NCI-H146 treated with DMSO at 0.1 percent for 48 hours (cell line): ENCODE results near the gene FRYL.
"Not testable (repeated sequence)": the region's sequence is repeated elsewhere in the genome, so short reads cannot be mapped to it uniquely, and the experiment has no call there.

ENCODE experiments used
- DNase-seq: peaks from one replicate; lab custom pipeline; 2025; ENCODE audit not compliant: unreplicated experiment; lab: John Stamatoyannopoulos, UW

Gene FRYL

DNA sequence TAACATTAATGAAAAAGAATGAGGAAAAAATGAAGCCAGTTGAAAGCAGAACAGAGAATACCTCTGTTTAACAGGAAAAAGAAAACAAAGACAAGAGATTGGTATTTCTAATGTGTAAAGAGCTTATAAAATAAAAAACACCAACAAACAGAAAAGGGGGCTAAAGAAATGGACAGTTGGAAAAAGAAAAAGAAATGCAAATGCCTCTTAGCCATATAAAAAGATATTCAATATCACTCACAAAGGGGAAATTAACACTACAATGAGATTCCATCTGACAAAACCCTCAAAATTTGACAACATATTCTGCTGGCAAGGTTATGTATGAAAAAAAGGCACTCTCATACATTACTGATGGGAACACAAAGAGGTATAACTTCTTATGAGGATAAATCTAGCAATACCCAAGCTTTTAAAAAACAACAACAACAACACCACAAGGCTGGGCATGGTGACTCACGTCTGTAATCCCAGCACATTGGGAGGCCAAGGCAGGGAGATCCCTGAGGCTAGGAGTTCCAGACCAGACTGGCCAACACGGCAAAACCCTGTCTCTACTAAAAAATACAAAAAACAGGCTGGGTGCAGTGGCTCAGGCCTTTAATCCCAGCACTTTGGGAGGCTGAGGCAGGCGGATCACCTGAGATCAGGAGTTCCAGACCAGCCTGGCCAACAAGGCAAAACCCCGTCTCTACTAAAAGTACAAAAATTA is 75.8 kb downstream of the FRYL start:
- DNase-seq, result no peak

GRCh38 chr4:48699475-48699874 is 80.6 kb downstream of the FRYL start:
- DNase-seq, result no peak

DNA sequence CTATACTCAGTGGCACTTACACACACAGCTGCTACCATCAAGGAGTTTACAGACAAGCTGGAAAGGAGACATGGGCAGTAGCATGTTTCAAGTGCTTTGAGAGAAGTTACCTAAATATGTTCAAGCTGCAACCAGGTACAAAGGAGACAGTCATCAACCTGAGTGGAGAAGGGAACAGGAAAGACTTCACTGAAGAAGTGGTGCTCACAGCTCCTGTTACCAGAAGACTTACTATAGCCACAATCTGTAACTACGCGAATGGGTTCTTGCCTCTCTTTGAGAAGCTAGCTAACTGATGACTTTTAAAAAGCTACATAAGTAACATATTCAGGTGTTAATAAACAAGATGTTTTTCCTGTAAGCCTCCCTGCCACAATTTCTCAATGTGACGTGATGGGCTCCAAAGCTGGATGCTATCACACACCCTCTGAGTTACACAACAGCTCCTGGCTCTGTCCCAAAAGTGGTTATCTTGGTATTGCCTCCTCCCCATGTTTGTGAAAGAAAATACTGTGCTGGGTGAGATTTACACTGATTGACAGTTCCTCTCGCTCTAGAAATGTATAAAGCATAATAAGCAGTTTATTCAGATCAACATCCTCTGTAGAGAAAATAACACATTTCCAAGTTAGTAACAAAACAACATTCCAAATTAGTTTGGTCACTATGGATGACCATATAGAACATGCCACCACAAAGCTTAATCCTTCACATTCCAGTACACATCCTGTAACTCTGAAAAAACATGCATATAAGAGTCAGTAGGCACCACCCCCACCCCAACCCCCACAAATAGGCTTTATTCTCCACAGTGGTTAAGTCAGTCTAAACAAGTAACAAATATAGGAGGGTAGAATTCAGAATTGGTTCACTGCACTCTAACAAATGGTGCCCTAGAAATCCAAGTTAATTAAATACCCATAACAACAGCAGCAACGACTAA is 81.8 kb downstream of the FRYL start:
- DNase-seq, result no peak

DNA sequence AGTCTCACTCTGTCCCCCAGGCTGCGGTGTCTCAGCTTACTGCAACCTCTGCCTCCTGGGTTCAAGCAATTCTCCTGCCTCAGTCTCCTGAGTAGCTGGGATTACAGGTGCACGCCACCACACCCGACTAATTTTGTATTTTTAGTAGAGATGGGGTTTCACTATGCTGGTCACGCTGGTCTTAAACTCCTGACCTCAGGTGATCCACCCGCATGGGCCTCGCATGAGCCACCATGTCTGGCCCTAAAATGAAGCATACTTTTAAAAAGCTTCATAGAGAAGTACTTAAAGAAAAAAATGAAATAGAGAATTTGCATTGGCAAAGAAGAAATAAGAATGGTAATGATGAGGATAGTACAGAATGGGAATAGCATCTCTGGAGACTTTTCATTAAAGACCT is 82.6 kb downstream of the FRYL start:
- DNase-seq, result not testable (repeated sequence)

- no peak for DNase-seq
Measured at GRCh38 chr4:48694824-48695223, 85.3 kb downstream of the FRYL start.

GRCh38 chr4:48693856-48694574 is 86.1 kb downstream of the FRYL start:
- no peak for DNase-seq

- DNase-seq, result no peak
Measured at GRCh38 chr4:48692897-48693296, 87.2 kb downstream of the FRYL start.

- DNase-seq, result no peak
Measured at GRCh38 chr4:48692044-48692443, 88.0 kb downstream of the FRYL start.

DNA sequence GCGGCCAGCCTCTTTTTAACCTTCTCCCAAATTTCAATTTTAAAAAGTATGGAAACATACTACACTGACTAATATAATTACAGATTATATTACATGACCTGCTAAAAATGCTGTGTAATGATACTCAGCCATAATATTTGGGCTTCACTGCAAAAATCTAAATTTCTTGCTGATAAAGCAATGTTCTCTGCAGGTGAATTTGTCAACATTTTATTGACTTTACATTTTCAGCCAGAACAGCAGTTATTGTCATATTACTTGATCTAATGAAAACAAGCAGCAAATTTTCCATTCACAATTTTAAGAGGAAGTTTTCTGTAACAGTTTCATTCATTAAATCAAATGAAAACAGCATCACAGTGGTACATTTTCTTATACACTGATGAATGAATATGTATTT is 91.1 kb downstream of the FRYL start:
- DNase-seq, result no peak

- DNase-seq, result no peak
Measured at GRCh38 chr4:48687313-48688051, 92.6 kb downstream of the FRYL start.

DNA sequence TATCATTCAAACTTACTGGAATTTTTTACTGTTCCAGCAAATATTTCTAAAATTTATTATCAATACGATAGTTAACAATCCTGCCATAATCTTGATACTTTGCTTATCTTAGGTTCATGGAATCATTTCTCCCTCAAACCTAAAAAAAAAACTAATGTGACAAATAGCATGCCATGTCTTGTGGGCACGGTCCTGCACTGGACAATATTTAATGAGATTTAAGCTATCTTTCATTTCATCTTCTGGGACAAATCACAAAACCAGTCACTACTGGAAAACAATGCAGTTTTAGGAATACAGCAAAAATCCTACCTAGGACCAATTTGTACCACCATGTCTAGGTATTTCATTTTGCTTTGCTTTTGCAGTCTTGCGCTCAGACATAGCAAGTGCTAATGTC is 93.7 kb downstream of the FRYL start:
- no peak for DNase-seq

GRCh38 chr4:48683784-48684666 is 96.1 kb downstream of the FRYL start:
- no peak for DNase-seq

DNA sequence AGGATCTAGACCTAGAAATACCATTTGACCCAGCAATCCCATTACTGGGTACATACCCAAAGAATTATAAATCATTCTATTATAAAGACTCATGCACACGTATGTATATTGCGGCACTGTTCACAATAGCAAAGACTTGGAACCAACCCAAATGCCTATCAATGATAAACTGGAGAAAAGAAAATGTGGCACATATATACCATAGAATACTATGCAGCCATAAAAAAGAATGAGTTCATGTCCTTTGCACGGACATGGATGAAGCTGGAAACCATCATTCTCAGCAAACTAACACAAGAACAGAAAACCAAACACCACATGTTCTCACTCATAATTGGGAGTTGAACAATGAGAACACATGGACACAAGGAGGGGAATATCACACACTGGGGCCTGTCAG is 97.2 kb downstream of the FRYL start:
- DNase-seq, result not testable (repeated sequence)

- no peak for DNase-seq
Measured at GRCh38 chr4:48681856-48682255, 98.2 kb downstream of the FRYL start.

- DNase-seq, result no peak
Measured at GRCh38 chr4:48680848-48681568, 99.1 kb downstream of the FRYL start.

GRCh38 chr4:48673537-48673936 is 106.5 kb downstream of the FRYL start:
- DNase-seq, result no peak

DNA sequence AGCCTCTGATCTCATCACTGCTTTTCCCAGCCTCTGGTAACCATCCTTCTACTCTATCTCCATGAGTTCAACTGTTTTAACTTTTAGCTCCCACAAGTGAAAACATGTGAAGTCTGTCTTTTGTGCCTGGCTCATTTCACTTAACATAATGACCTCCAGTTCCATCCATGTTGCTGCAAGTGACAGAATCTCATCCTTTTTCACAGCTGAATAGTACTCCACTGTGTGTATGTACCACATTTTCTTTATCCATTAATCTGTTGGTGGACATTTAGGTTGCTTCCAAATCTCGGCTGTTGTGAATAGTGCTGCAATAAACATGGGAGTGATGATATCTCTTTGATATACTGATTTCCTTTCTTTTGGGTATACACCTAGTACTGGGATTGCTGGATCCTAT is 109.5 kb downstream of the FRYL start:
- DNase-seq, result no peak

DNA sequence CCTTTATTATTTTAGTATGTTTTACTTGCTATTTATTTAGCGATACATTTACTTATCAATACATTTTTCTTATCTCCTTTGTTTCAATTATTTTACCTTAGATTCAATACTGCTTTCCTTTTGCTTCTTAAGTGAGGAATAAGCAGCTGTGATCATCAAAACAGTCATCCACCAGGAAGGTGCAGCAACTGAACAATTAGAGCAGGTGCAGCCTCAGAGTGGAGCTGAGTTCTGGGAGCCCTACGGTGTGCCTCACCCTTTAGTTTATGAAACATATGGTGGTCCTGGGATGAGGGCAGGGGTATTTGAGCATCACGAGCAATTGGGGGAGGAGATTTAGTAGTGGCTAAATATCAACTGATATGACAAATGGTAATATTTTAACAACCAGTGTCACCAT is 111.0 kb downstream of the FRYL start:
- no peak for DNase-seq

GRCh38 chr4:48668254-48669017 is 111.6 kb downstream of the FRYL start:
- no peak for DNase-seq
